ENCODE data around the gene LENEP. TPM values are rescaled to one million over a fixed set of nuclear protein-coding genes. Genes with fewer than 3 reads are reported as not detected.

Gene LENEP
- polyA plus RNA-seq, 2 of the 4 experiments (the other 2 are of a cell fraction) = not detected

DNA sequence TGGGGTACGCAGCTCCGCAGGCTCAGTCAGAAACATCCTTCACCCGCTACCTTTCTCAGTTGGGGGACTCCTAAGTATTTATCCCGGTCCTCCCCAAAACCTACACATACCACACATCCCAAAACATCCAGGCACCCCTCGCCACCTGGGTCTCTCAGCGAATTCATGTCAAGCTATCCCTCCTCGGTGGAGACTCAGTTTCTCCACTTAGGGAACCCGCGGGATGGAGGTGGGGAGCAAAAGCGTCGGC is 8.0 kb downstream of the LENEP start:
- ATAC-seq (peak; percentile 14 to 23; a peak in 3 of 6 replicates), DNase-seq (ENCODE audit: low read depth in 1 of 2, low spot score in 1 of 2) (no peak), FAIRE-seq (no peak)
- CTCF ChIA-PET = no interaction called here
- Histone ChIP-seq H3K4me3 (peak overlapping the region; percentile 80), H3K4me2 (peak overlapping the region; percentile 99), H3K4me1 (peaks cover 38% of the 10 kb centered on the region), H3K27ac (peak overlapping the region; percentile 98 to 100), H3K9me3 (no peaks in the 10 kb centered on the region)
- POLR2A ChIA-PET = interaction anchor here (0.6 to 4.8 kb wide), 8 partner anchors 9 to 65 kb away, joined by 3 to 52 read pairs (median 4); partner anchors contain the start of genes CKS1B, FLAD1, PMVK and PYGO2
- WGBS (ENCODE audit: missing lambda C conversion rate) = 5% methylated on average over 8 of the region's 11 CpGs
- TF ChIP-seq HOXA7 (CRISPR knock-in tag; IDR thresholded peaks at IDR 0.05) (peak; percentile 59; the same call in 1 of the 2 replicates), NR3C1 (IDR thresholded peaks at IDR 0.05) (no peak), FOSB (CRISPR knock-in tag; IDR thresholded peaks at IDR 0.05) (peak; percentile 64; the same call in 1 of the 2 replicates)

DNA sequence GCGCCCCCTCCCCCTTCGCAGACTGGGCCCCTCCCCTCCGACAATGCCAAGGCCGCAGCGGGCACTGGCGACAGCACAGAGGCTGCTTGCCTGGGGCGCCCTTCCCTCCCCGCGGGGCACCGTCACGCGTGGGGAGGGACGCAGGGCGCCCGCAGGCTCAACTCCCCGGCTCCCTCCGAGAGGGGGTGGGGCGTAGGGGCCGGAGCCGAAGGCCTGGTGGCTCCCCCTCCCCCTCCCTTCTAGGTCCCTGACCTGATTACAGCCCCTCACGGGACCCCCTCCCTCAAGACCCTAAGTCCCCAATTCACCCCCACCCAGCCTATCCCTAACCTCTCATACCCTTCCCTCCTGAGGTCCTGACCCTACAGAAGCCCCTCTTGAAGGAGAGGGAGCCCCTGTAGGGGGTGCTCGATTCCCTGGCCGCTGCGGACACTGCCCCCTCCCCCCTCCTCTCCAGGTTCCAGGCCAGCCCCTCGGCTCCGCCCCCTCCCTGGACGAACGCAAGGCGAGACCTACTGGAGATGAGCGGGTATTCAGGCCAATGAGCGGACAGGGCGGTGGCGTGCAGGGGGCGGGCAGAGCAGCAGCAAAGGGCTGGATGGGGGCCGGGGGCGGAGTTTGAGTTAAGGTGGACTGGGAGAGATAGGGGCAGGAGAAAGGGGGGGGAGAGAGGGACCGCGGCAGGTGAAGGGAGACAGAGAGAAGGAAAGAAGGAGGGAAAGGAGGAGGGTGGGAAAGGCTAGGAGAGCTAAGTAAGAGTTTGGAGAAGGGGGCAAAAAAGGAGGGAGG is 8.5 kb downstream of the LENEP start:
- FAIRE-seq (no peak), ATAC-seq (peak; percentile 51 to 73), DNase-seq (ENCODE audit: low read depth in 1 of 2, low spot score in 1 of 2) (peak; percentile 96 to 100)
- peak overlapping the region; percentile 98 to 100 for H3K27ac ChIP-seq
- 0% methylated on average over 9 of the region's 38 CpGs for WGBS (ENCODE audit: missing lambda C conversion rate)
- peak overlapping the region; percentile 80 for H3K4me3 ChIP-seq
- ChIA-PET POLR2A (interaction anchor here (0.5 to 4.8 kb wide), 13 partner anchors 9 to 226 kb away, joined by 3 to 52 read pairs (median 5); partner anchors contain the start of genes CKS1B, FLAD1, PMVK and PYGO2), CTCF (interaction anchor here (1.0 kb wide), 1 partner anchor 84 kb away, joined by 5 read pairs; no protein-coding TSS in a partner anchor)
- peaks cover 43% of the 10 kb centered on the region for H3K4me1 ChIP-seq
- H3K4me2 ChIP-seq = peak overlapping the region; percentile 99
- H3K9me3 ChIP-seq = no peaks in the 10 kb centered on the region
- TF ChIP-seq, protein P1, sequence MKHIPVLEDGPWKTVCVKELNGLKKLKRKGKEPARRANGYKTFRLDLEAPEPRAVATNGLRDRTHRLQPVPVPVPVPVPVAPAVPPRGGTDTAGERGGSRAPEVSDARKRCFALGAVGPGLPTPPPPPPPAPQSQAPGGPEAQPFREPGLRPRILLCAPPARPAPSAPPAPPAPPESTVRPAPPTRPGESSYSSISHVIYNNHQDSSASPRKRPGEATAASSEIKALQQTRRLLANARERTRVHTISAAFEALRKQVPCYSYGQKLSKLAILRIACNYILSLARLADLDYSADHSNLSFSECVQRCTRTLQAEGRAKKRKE (CRISPR knock-in tag; IDR thresholded peaks at IDR 0.05; ENCODE audit: low read depth) = no peak
- no peak for TF ChIP-seq ZSCAN20 (CRISPR knock-in tag; IDR thresholded peaks at IDR 0.05)
- no peak for TF ChIP-seq RCOR1 (IDR thresholded peaks at IDR 0.05; ENCODE audit: low read depth, low read length)
- TF ChIP-seq SMC3 (IDR thresholded peaks at IDR 0.05) = peak; percentile 32; the same call in 2 of the 3 replicates
- TF ChIP-seq, protein P2, sequence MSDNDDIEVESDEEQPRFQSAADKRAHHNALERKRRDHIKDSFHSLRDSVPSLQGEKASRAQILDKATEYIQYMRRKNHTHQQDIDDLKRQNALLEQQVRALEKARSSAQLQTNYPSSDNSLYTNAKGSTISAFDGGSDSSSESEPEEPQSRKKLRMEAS (IDR thresholded peaks at IDR 0.05) = peak; percentile 51
- no peak for TF ChIP-seq MYC (IDR thresholded peaks at IDR 0.05; ENCODE audit: borderline replicate concordance, low read length)
- peak; percentile 86 for TF ChIP-seq BHLHE40 (IDR thresholded peaks at IDR 0.05; ENCODE audit: low read depth, low read length)
- no peak for TF ChIP-seq FOSB (CRISPR knock-in tag; IDR thresholded peaks at IDR 0.05)
- no peak for TF ChIP-seq ZFP36 (IDR thresholded peaks at IDR 0.05; ENCODE audit: borderline replicate concordance, partially characterized antibody)
- TF ChIP-seq CBX2 (IDR thresholded peaks at IDR 0.05; ENCODE audit: borderline replicate concordance, low read depth) = no peak
- no peak for TF ChIP-seq PHF8 (IDR thresholded peaks at IDR 0.05; ENCODE audit: borderline replicate concordance, low read depth)
- TF ChIP-seq MAZ (IDR thresholded peaks at IDR 0.05; ENCODE audit: borderline replicate concordance, low read depth, low read length) = no peak
- TF ChIP-seq, protein P3, sequence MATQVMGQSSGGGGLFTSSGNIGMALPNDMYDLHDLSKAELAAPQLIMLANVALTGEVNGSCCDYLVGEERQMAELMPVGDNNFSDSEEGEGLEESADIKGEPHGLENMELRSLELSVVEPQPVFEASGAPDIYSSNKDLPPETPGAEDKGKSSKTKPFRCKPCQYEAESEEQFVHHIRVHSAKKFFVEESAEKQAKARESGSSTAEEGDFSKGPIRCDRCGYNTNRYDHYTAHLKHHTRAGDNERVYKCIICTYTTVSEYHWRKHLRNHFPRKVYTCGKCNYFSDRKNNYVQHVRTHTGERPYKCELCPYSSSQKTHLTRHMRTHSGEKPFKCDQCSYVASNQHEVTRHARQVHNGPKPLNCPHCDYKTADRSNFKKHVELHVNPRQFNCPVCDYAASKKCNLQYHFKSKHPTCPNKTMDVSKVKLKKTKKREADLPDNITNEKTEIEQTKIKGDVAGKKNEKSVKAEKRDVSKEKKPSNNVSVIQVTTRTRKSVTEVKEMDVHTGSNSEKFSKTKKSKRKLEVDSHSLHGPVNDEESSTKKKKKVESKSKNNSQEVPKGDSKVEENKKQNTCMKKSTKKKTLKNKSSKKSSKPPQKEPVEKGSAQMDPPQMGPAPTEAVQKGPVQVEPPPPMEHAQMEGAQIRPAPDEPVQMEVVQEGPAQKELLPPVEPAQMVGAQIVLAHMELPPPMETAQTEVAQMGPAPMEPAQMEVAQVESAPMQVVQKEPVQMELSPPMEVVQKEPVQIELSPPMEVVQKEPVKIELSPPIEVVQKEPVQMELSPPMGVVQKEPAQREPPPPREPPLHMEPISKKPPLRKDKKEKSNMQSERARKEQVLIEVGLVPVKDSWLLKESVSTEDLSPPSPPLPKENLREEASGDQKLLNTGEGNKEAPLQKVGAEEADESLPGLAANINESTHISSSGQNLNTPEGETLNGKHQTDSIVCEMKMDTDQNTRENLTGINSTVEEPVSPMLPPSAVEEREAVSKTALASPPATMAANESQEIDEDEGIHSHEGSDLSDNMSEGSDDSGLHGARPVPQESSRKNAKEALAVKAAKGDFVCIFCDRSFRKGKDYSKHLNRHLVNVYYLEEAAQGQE (IDR thresholded peaks at IDR 0.05) = no peak
- no peak for TF ChIP-seq RNF2 (IDR thresholded peaks at IDR 0.05; ENCODE audit: borderline replicate concordance, low read depth)
- TF ChIP-seq GATA3 (IDR thresholded peaks at IDR 0.05; ENCODE audit: borderline replicate concordance) = no peak; the same call in 1 of the 2 replicates
- no peak for TF ChIP-seq NPAS2 (CRISPR knock-in tag; IDR thresholded peaks at IDR 0.05; ENCODE audit: borderline replicate concordance)
- TF ChIP-seq, protein P4, sequence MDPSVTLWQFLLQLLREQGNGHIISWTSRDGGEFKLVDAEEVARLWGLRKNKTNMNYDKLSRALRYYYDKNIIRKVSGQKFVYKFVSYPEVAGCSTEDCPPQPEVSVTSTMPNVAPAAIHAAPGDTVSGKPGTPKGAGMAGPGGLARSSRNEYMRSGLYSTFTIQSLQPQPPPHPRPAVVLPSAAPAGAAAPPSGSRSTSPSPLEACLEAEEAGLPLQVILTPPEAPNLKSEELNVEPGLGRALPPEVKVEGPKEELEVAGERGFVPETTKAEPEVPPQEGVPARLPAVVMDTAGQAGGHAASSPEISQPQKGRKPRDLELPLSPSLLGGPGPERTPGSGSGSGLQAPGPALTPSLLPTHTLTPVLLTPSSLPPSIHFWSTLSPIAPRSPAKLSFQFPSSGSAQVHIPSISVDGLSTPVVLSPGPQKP (IDR thresholded peaks at IDR 0.05; ENCODE audit: low read depth, low read length) = no peak
- TF ChIP-seq TP53 (CRISPR knock-in tag; IDR thresholded peaks at IDR 0.05) = no peak
- no peak for TF ChIP-seq EHMT2 (IDR thresholded peaks at IDR 0.05; ENCODE audit: low read depth)
- TF ChIP-seq ZNF302 (CRISPR knock-in tag; IDR thresholded peaks at IDR 0.05) = no peak
- TF ChIP-seq, protein P5, sequence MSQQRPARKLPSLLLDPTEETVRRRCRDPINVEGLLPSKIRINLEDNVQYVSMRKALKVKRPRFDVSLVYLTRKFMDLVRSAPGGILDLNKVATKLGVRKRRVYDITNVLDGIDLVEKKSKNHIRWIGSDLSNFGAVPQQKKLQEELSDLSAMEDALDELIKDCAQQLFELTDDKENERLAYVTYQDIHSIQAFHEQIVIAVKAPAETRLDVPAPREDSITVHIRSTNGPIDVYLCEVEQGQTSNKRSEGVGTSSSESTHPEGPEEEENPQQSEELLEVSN (IDR thresholded peaks at IDR 0.05; ENCODE audit: borderline replicate concordance, low read depth) = no peak
- no peak for TF ChIP-seq SREBF2 (IDR thresholded peaks at IDR 0.05)
- TF ChIP-seq, protein P6, sequence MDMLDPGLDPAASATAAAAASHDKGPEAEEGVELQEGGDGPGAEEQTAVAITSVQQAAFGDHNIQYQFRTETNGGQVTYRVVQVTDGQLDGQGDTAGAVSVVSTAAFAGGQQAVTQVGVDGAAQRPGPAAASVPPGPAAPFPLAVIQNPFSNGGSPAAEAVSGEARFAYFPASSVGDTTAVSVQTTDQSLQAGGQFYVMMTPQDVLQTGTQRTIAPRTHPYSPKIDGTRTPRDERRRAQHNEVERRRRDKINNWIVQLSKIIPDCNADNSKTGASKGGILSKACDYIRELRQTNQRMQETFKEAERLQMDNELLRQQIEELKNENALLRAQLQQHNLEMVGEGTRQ (IDR thresholded peaks at IDR 0.05) = no peak
- TF ChIP-seq POLR2AphosphoS2 (conservative IDR thresholded peaks at IDR 0.05; ENCODE audit: low read length) = no peak
- TF ChIP-seq, protein P7, sequence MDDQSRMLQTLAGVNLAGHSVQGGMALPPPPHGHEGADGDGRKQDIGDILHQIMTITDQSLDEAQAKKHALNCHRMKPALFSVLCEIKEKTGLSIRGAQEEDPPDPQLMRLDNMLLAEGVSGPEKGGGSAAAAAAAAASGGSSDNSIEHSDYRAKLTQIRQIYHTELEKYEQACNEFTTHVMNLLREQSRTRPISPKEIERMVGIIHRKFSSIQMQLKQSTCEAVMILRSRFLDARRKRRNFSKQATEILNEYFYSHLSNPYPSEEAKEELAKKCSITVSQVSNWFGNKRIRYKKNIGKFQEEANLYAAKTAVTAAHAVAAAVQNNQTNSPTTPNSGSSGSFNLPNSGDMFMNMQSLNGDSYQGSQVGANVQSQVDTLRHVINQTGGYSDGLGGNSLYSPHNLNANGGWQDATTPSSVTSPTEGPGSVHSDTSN (IDR thresholded peaks at IDR 0.05) = peak; percentile 84
- no peak for TF ChIP-seq RFX5 (IDR thresholded peaks at IDR 0.05)

All from A549 (cell line).